Skin epidermis (tissue), 12 donors: ENCODE data around the gene DCDC2C.

Source experiments
- H3K27ac ChIP-seq, 21 experiments: fragments of 200-600 bp; sonication (generic) in 11 of 21; one replicate each; pipeline ENCODE4 v1.5.0; 2020; ENCODE audit warnings: mild to moderate bottlenecking in 3 of 21, inconsistent platforms in 2 of 21, moderate library complexity in 2 of 21
- H3K4me3 ChIP-seq, 7 experiments: fragments of 200-600 bp; sonication (generic) in 2 of 7; one replicate each; pipeline ENCODE4 v1.5.0; 2020; ENCODE audit warnings: inconsistent platforms in 2 of 7, mild to moderate bottlenecking in 2 of 7, moderate library complexity in 1 of 7

Gene DCDC2C

GRCh38 chr2:3762771-3763447, 59.5 kb downstream of the DCDC2C start:
- no peak overlapping the region for H3K4me3 ChIP-seq
- H3K27ac ChIP-seq, result no peak overlapping the region

DNA sequence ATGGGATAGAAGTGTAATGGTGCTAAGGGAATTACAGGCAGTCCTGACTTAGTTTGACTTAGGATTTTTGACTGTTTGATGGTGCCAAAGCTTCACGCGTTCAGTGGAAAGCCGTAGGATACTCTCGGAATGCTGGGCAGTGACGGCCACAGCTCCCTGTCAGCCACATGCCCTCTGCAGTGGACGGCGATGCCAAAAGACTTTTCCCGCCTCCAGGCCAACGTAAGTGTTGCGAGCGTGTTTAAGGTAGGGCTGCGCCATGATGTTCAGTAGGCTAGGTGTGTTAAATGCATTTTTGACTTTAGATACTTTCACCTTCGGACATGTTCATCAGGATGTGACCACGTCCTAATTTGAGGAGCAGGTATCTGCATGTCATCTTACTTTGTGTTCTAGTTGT, 63.4 kb downstream of the DCDC2C start:
- Histone ChIP-seq H3K27ac (no peak overlapping the region), H3K4me3 (no peak overlapping the region)

GRCh38 chr2:3768960-3769765, 65.8 kb downstream of the DCDC2C start:
- H3K4me3 ChIP-seq, result no peak overlapping the region

GRCh38 chr2:3769766-3770165, 66.4 kb downstream of the DCDC2C start:
- H3K27ac ChIP-seq, result no peak overlapping the region
- no peak overlapping the region for H3K4me3 ChIP-seq

More at GRCh38 chr2:3768960-3769765, 65.8 kb downstream of the DCDC2C start:
- H3K27ac ChIP-seq, result no peak overlapping the region

GRCh38 chr2:3770724-3771415, 67.5 kb downstream of the DCDC2C start:
- Histone ChIP-seq H3K27ac (no peak overlapping the region), H3K4me3 (no peak overlapping the region)

- no peak overlapping the region for H3K4me3 ChIP-seq
Observed at GRCh38 chr2:3771576-3771975, 68.2 kb downstream of the DCDC2C start.

GRCh38 chr2:3774336-3774735, 71.0 kb downstream of the DCDC2C start:
- Histone ChIP-seq H3K4me3 (no peak overlapping the region), H3K27ac (no peak overlapping the region)

More at GRCh38 chr2:3771576-3771975, 68.2 kb downstream of the DCDC2C start:
- H3K27ac ChIP-seq, result no peak overlapping the region

DNA sequence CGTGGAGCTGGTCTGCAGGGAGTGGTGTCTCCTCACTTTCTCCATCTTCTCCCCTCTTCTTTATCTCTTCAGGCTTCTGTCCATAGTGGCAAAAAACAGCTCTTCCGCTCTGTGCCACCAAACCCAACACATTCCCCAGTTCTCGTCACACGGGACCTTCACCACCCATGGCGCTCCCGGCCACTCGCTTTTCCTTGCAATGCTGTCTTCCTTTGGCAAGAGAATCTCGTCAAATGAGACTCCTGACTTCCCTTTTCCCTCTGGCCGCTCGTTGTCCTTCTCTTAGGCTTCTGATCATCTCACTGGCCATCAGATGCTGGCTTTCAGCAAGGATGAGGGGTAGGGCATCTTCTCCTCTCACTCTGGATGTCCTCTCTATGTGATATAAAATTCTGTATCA, 72.9 kb downstream of the DCDC2C start:
- Histone ChIP-seq H3K27ac (no peak overlapping the region), H3K4me3 (no peak overlapping the region)

GRCh38 chr2:3777966-3778365, 74.6 kb downstream of the DCDC2C start:
- no peak overlapping the region for H3K27ac ChIP-seq
- H3K4me3 ChIP-seq, result no peak overlapping the region

DNA sequence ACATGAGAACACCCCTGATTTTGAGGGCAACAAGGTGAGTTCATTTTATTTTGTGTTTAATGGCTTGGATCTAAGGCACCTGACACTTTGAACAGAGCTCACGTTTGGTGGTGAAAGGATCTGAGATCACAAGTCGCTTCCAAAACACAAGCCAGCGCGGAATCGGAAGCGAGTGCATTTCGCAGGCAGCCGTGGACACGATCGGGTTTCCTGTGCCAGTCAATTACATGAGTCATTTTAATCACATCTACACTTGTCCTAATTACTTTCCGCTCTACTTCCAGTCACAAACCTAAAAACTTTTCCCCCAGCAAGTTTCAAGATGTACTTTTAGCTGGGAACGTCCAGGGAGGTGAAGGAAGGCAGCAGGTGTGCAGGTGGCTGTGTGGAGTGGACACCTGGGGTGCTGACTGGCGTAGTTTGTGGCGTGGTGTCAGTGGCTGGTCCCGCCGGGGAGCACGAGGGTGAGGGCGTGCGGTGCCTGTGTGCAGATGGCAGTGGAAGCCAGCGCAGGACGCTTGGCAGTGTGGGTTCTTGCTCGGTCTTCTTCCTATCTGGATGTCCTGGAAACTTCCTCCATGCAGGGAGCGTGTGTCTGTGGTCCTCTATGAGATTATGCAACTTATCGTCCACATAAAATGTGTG, 75.6 kb downstream of the DCDC2C start:
- no peak overlapping the region for H3K4me3 ChIP-seq
- no peak overlapping the region for H3K27ac ChIP-seq

DNA sequence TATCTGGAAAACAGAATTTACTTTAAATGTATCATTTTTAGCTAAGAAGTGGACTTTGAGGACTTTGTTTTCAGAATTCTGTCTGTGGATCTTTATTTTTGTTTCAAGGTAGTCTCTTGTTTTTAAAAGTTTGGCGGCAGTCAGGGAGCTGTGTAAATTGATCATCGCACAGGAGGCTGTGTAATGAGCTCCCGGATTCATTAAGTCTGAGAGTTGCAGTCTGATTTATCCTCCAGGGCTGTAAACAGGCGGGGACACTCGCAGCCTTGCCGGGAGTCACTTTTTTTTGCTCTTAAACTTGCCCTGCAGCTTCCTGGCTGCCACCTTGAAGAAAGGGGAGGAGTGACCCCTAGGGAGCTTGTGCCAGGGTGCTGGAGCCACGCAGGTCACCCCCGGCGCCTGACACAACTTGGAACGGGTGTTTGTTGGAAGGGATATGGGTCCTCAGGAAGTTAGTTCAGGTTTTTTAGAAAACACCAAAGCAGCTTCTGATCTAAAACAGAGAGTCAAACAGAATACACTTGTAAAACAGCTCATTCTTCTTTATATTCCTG, 76.2 kb downstream of the DCDC2C start:
- H3K27ac ChIP-seq, result no peak overlapping the region
- H3K4me3 ChIP-seq, result no peak overlapping the region

GRCh38 chr2:3780477-3781402, 77.4 kb downstream of the DCDC2C start:
- Histone ChIP-seq H3K27ac (no peak overlapping the region), H3K4me3 (no peak overlapping the region)

DNA sequence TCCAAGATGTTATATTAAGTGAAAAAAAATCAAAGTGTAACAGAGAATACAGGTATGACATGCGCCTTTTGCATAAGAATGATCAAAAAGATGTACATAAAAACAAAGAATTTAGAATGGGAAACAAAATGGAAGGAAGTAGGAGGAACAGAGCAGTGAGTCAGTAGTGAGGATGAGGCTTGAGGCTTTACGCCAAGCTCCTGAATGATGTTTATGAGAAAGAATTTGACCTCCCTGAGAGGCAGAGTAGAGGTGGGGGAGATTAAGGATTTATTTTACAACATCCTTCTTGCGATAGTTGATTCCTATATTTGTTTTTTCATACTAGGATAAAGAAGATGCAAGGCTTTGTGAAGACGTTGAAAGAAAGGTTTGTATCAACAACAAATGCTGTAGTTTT, 81.4 kb downstream of the DCDC2C start:
- Histone ChIP-seq H3K4me3 (no peak overlapping the region), H3K27ac (no peak overlapping the region)

DNA sequence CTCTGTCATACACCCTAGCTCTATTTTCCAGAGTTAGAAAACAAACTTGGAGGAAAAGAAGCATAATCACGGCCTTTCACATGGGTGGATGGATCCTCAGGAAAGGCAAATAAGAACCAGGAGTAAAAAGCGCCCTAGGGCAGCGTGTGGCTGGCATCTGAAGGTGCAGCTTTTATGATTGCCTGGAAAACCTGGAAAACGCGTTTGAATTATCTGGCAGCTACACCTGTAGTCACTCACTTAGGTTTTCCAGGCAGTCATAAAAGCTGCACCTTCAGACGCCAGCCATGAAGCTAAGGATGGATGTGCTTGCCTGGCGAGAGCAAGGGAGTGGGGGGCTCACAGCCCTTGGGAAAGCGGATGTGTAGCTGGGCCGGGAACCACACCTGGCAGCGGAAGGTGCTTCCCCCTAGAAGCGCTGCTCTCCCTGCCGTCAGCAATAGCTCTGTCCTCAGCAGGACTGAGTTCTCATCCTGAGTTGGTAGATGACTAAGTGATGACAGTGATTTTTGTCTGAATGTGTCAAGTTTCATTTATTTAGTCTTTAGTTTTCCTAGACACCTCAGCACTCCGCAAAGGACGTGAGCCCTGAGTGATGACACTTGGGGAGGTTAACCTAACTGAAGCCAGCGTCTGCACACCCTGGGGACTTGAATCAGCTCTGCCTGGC, 82.0 kb downstream of the DCDC2C start:
- Histone ChIP-seq H3K27ac (no peak overlapping the region), H3K4me3 (no peak overlapping the region)

GRCh38 chr2:3785890-3786273, 82.5 kb downstream of the DCDC2C start:
- H3K27ac ChIP-seq, result no peak overlapping the region
- no peak overlapping the region for H3K4me3 ChIP-seq

GRCh38 chr2:3787768-3788167, 84.4 kb downstream of the DCDC2C start:
- Histone ChIP-seq H3K27ac (no peak overlapping the region), H3K4me3 (no peak overlapping the region)

- Histone ChIP-seq H3K4me3 (no peak overlapping the region), H3K27ac (no peak overlapping the region)
Observed at GRCh38 chr2:3789256-3789655, 85.9 kb downstream of the DCDC2C start.

DNA sequence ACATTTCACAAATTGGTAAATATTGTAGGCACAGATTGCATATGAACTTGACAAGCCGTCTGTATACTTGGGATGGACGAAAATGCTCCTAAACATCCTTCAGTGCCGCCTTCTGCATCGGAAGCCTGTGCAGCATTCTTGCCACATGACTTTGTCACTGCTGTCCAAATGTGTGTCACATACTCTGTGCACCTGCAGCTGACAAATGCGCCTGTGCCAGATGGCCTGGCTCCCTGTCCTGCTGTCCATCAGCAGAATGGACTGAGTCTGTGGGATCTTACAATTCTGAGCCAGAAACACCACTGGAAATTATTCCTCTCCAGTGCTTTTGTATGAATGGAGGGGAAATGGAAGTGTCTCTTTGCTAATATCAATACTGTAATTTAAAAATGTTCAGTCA, 89.9 kb downstream of the DCDC2C start:
- Histone ChIP-seq H3K27ac (no peak overlapping the region), H3K4me3 (no peak overlapping the region)
